Left ventricle myocardium inferior (tissue), 1 donor: ENCODE results near the gene COA7. TPM values are rescaled to one million over a fixed set of nuclear protein-coding genes. Genes with fewer than 3 reads are reported as not detected.
"Not testable (repeated sequence)": the region's sequence is repeated elsewhere in the genome, so short reads cannot be mapped to it uniquely, and the experiment has no call there.

Experiments used
- DNase-seq: peaks from one replicate; pipeline ENCODE4 v3.0.0-alpha.2; 2020
- H3K27ac ChIP-seq: fragments of 200-600 bp; replicated peaks from 2 replicates; pipeline ENCODE4 v1.8.0; 2021
- H3K27me3 ChIP-seq: fragments of 200-600 bp; 2 replicates; pipeline ENCODE4 v1.8.0; 2021; ENCODE audit warnings: low read depth
- H3K36me3 ChIP-seq: fragments of 200-600 bp; 2 replicates; pipeline ENCODE4 v1.8.0; 2021
- H3K4me1 ChIP-seq: fragments of 200-600 bp; 2 replicates; pipeline ENCODE4 v1.8.0; 2021
- H3K4me3 ChIP-seq: fragments of 200-600 bp; 2 replicates; pipeline ENCODE4 v1.8.0; 2021; ENCODE audit warnings: mild to moderate bottlenecking, moderate library complexity
- H3K9me3 ChIP-seq: fragments of 200-600 bp; replicated peaks from 2 replicates; pipeline ENCODE4 v1.8.0; 2021
- intact Hi-C: fragments of 100-400 bp; cut with micrococcal nuclease; formaldehyde crosslinking; loops from one replicate; pipeline ENCODE4 v1.11.0; 2022
- total RNA-seq: library from RNA; stranded (reverse); fragmentation: NEBNext Ultra II Directional; extraction: Animal tissue kit (Norgen Biotek cat#: 25700); gene quantifications from one replicate; pipeline ENCODE4 v1.2.1, GENCODE V29; 2021
- TF ChIP-seq, protein P1 (sequence below): fragments of 200-600 bp; IDR thresholded peaks from 2 replicates; pipeline ENCODE4 v1.8.0; 2021; ENCODE audit warnings: antibody characterized with exemption, mild to moderate bottlenecking, borderline replicate concordance
- donor health status: DM: no; HTN: yes; CAD: no; lungs with severe emphysema.

The COA7 gene
- total RNA-seq, 1 donor from 2014 or later = 18.5 TPM

DNA sequence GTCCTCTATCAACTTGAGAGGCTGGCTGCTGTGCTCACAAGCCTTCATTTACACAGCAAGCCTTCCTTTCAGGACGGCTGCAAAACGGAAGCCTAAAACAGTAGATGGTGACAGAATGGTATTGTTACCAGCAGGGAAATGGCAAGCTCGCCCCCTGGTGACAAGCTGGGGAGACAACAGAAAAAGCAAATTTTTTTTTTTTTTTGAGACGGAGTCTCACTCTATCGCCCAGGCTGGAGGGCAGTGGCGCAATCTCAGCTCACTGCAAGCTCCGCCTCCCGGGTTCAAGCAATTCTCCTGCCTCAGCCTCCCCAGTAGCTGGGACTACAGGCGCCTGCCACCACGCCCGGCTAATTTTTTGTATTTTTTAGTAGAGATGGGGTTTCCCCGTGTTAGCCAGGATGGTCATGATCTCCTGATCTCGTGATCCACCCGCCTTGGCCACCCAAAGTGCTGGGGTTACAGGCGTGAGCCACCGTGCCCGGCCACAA is 11.8 kb downstream of the COA7 start:
- H3K27me3 ChIP-seq, H3K9me3 ChIP-seq, H3K27ac ChIP-seq, H3K4me3 ChIP-seq: not testable (repeated sequence)
- Histone ChIP-seq H3K4me1 (peaks cover 11% of the 10 kb centered on the region), H3K36me3 (peaks cover 46% of the 10 kb centered on the region)
- DNase-seq = peak; percentile 61
- TF ChIP-seq, protein P1, sequence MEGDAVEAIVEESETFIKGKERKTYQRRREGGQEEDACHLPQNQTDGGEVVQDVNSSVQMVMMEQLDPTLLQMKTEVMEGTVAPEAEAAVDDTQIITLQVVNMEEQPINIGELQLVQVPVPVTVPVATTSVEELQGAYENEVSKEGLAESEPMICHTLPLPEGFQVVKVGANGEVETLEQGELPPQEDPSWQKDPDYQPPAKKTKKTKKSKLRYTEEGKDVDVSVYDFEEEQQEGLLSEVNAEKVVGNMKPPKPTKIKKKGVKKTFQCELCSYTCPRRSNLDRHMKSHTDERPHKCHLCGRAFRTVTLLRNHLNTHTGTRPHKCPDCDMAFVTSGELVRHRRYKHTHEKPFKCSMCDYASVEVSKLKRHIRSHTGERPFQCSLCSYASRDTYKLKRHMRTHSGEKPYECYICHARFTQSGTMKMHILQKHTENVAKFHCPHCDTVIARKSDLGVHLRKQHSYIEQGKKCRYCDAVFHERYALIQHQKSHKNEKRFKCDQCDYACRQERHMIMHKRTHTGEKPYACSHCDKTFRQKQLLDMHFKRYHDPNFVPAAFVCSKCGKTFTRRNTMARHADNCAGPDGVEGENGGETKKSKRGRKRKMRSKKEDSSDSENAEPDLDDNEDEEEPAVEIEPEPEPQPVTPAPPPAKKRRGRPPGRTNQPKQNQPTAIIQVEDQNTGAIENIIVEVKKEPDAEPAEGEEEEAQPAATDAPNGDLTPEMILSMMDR = peak; percentile 86
- intact Hi-C loops = loop anchor here (10.0 kb wide), 1 partner anchor 562 kb away; no protein-coding TSS in a partner anchor

DNA sequence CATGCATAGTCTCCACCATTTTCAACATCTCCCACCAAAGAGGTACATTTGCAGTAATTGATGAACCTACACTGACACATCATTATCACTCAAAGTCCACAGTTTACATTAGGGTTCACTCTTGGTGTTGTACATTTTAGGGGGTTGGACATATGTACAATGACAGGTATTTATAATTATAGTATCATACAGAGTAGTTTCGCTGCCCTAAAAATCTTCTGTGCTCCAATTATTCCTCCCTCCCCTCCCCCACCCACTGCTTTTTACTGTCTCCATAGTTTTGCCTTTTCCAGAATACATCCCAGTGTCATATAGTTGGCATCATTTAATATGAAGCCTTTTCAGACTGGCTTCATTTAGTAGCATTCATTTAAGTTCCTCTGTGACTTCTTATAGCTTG is 13.6 kb downstream of the COA7 start:
- intact Hi-C loops = loop anchor here (10.0 kb wide), 1 partner anchor 560 kb away; no protein-coding TSS in a partner anchor
- peaks cover 31% of the 10 kb centered on the region for H3K36me3 ChIP-seq
- no peak overlapping the region for H3K4me3 ChIP-seq
- H3K27ac ChIP-seq = no peak overlapping the region
- DNase-seq = no peak
- no peaks in the 10 kb centered on the region for H3K27me3 ChIP-seq
- H3K9me3 ChIP-seq = no peaks in the 10 kb centered on the region
- H3K4me1 ChIP-seq = peaks cover 11% of the 10 kb centered on the region
- TF ChIP-seq, protein P1 = no peak

DNA sequence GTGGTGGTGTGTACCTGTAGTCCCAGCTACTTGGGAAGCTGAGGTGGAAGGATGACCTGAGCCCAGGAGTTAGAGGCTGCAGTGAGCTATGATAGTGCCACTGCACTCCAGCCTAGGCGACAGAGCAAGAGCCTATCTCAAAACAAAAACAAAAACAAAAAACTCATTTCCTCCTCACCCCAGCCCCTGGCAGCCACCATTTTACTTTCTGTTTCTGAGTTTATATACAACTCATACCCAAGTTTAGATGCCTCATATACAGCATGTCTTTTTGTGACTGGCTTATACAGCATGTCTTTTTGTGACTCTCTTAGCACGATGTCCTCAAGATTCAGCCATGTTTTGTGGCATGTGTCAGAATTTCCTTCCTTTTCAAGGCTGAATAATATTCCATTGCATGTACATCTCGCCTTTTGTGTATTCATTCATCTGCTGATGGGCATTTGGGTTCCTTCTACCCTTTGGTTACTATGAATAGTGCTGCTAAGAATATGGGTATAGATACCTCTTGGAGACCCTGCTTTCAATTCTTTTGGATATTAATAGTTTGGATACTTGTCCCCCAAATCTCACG is 14.7 kb downstream of the COA7 start:
- intact Hi-C loops = loop anchor here (10.0 kb wide), 1 partner anchor 559 kb away; no protein-coding TSS in a partner anchor
- H3K9me3 ChIP-seq = no peaks in the 10 kb centered on the region
- TF ChIP-seq, protein P1 = no peak
- H3K27ac ChIP-seq = no peak overlapping the region
- no peak overlapping the region for H3K4me3 ChIP-seq
- H3K36me3 ChIP-seq = peaks cover 22% of the 10 kb centered on the region
- no peak for DNase-seq
- H3K27me3 ChIP-seq = no peaks in the 10 kb centered on the region
- H3K4me1 ChIP-seq = peaks cover 11% of the 10 kb centered on the region

DNA sequence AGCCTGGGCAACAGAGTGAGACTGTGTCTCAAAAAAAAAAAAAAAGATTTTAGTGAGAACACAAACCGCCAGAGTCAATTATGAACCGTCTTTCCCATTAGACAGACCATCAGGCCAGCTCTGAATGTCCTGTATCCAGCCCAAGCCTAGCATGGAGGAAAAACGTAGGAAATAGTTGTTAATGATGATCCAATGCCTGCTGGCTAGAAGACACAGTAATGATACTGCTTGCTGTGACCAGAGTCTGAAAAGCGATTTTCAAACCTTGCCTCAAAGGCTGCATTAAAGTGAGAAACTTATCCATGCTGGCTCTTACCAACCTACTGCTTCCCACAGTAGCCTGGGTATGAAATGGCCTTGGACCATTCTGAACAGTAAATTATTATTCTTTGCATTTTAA is 17.0 kb downstream of the COA7 start:
- H3K27me3 ChIP-seq = no peaks in the 10 kb centered on the region
- no peaks in the 10 kb centered on the region for H3K9me3 ChIP-seq
- no peak overlapping the region for H3K4me3 ChIP-seq
- H3K27ac ChIP-seq = no peak overlapping the region
- H3K4me1 ChIP-seq = peaks cover 23% of the 10 kb centered on the region
- intact Hi-C loops = loop anchor here (10.0 kb wide), 1 partner anchor 556 kb away; no protein-coding TSS in a partner anchor
- no peaks in the 10 kb centered on the region for H3K36me3 ChIP-seq
- DNase-seq = no peak
- TF ChIP-seq, protein P1 = no peak

DNA sequence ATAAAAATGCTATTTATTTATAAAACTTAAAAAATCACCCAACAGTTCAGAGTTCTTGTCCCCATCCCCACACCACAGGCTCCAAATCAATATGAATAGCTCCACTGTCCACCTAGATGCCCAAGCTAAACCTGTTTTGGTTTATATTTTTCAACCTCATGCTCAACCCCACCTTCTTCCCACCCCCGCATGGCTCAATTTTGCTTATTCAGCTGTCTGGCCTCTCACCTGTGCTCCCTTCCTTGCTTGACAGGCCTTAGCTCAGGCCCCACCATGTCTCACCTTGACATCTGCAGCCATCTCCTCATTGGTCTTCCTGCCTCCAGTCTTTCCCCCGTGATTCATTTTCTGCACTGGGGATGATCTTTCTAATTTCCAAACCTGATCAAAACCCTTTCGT is 17.8 kb downstream of the COA7 start:
- intact Hi-C loops = loop anchor here (10.0 kb wide), 1 partner anchor 556 kb away; no protein-coding TSS in a partner anchor
- H3K36me3 ChIP-seq = no peaks in the 10 kb centered on the region
- DNase-seq = no peak
- peaks cover 21% of the 10 kb centered on the region for H3K4me1 ChIP-seq
- H3K27ac ChIP-seq = no peak overlapping the region
- no peaks in the 10 kb centered on the region for H3K27me3 ChIP-seq
- H3K9me3 ChIP-seq = no peaks in the 10 kb centered on the region
- H3K4me3 ChIP-seq = no peak overlapping the region
- TF ChIP-seq, protein P1 = no peak
